OCI-LY3 (cell line): ENCODE data around the gene DRD2.

Source experiments
- CTCF ChIP-seq: fragments of 200-600, 300-600 bp; sonication (generic); IDR thresholded peaks from 2 replicates; pipeline ENCODE4 v1.5.1; 2014; ENCODE audit warnings: antibody characterized with exemption, low read length, low read depth
- EZH2phosphoT487 ChIP-seq: fragments of 200-600 bp; shearing (Covaris generic); IDR thresholded peaks from 2 replicates; pipeline ENCODE4 v1.6.1; 2018; ENCODE audit warnings: antibody characterized with exemption, mixed run types, low read depth

DNA sequence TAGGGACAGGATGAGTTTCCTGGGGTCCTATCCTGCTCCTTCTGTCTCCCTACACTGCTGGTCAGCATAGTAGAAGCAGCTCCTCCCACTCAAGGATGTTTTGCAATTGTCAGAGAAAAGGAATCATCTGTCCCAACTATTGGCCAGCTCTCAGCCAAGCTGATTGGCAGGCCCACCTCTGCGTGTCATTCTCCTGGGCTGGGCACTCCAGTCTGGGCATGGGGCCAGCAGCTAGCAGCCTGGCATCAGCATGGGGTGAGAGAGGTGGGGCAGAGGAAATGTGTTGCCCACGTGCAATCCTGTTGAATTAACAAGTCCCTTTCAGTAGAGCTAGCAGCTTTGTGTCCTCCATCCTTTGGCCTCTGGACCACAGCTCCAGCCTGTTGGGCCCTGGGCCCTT, 73.5 kb downstream of the DRD2 start:
- no peak for TF ChIP-seq CTCF
- TF ChIP-seq EZH2phosphoT487 = no peak
